HG03442 (cell line): ENCODE data around the gene FAM124A.
A peak's percentile ranks its signal among the peaks of the same experiment; 100 is the strongest.

ENCODE experiments used
- ATAC-seq: cut with Tn5 transposase; IDR thresholded peaks from one replicate; pipeline ENCODE4 v1.9.1; 2021; ENCODE audit warnings: mild to moderate bottlenecking, moderate library complexity; ENCODE audit not compliant: unreplicated experiment

Gene FAM124A

GRCh38 chr13:51218626-51219025 lies 3.6 kb upstream of the FAM124A start:
- no peak for ATAC-seq

GRCh38 chr13:51220706-51221105 lies 1.5 kb upstream of the FAM124A start:
- ATAC-seq = no peak

GRCh38 chr13:51221108-51221507 lies 1.1 kb upstream of the FAM124A start:
- no peak for ATAC-seq

GRCh38 chr13:51221674-51222036 lies 543 bp upstream of the FAM124A start:
- no peak for ATAC-seq

GRCh38 chr13:51222686-51223559 lies 725 bp downstream of the FAM124A start:
- ATAC-seq = peak; percentile 11

GRCh38 chr13:51223560-51224270 lies 1.5 kb downstream of the FAM124A start:
- ATAC-seq = no peak

- ATAC-seq = no peak
Measured at GRCh38 chr13:51225029-51225428, 2.8 kb downstream of the FAM124A start.

- ATAC-seq = no peak
Measured at GRCh38 chr13:51227404-51227803, 5.2 kb downstream of the FAM124A start.

- ATAC-seq = no peak
Measured at GRCh38 chr13:51229101-51229719, 7.0 kb downstream of the FAM124A start.

GRCh38 chr13:51229731-51230130 lies 7.5 kb downstream of the FAM124A start:
- ATAC-seq = no peak

- no peak for ATAC-seq
Measured at GRCh38 chr13:51230477-51231105, 8.4 kb downstream of the FAM124A start.

- no peak for ATAC-seq
Measured at GRCh38 chr13:51231456-51231855, 9.3 kb downstream of the FAM124A start.

- ATAC-seq = no peak
Measured at GRCh38 chr13:51232328-51232727, 10.1 kb downstream of the FAM124A start.

- ATAC-seq = no peak
Measured at GRCh38 chr13:51233117-51233826, 11.1 kb downstream of the FAM124A start.

- no peak for ATAC-seq
Measured at GRCh38 chr13:51234676-51235075, 12.5 kb downstream of the FAM124A start.

GRCh38 chr13:51235186-51235585 lies 13.0 kb downstream of the FAM124A start:
- ATAC-seq = no peak

GRCh38 chr13:51235756-51236490 lies 13.7 kb downstream of the FAM124A start:
- ATAC-seq = no peak

GRCh38 chr13:51236491-51236792 lies 14.2 kb downstream of the FAM124A start:
- ATAC-seq = no peak

GRCh38 chr13:51237386-51237785 lies 15.2 kb downstream of the FAM124A start:
- no peak for ATAC-seq

GRCh38 chr13:51237887-51238286 lies 15.7 kb downstream of the FAM124A start:
- no peak for ATAC-seq
